Activated T-helper 17 cell treated with anti-CD3 and anti-CD28 coated beads, Interleukin-2, amount 50 U/mL, for 72 hours (primary cell): ENCODE data around the gene TCF12. TPM values are rescaled to one million over a fixed set of nuclear protein-coding genes. Genes with fewer than 3 reads are reported as not detected.

Experiments
- ATAC-seq: fragments of 150-1000 bp; cut with Tn5 transposase; replicated peaks from 2 replicates; pipeline ENCODE4 v1.10.0; 2021; ENCODE audit warnings: mild to moderate bottlenecking, moderate library complexity
- H3K27ac Mint-ChIP-seq: one replicate; pipeline ENCODE4 v1.8.0; 2022; ENCODE audit warnings: mixed read lengths
- H3K27me3 Mint-ChIP-seq: one replicate; pipeline ENCODE4 v1.8.0; 2022; ENCODE audit warnings: mixed read lengths
- H3K36me3 Mint-ChIP-seq: one replicate; pipeline ENCODE4 v1.8.0; 2022; ENCODE audit warnings: low read depth, mild to moderate bottlenecking, mixed read lengths
- H3K4me1 Mint-ChIP-seq: one replicate; pipeline ENCODE4 v1.8.0; 2022; ENCODE audit warnings: mixed read lengths
- H3K4me3 Mint-ChIP-seq: one replicate; pipeline ENCODE4 v1.8.0; 2022; ENCODE audit warnings: mild to moderate bottlenecking, mixed read lengths
- H3K9me3 Mint-ChIP-seq: one replicate; pipeline ENCODE4 v1.8.0; 2022; ENCODE audit warnings: mixed read lengths
- total RNA-seq, 2 donors: library from RNA; stranded (reverse); gene quantifications; one replicate each; pipeline ENCODE4 v1.2.3, GENCODE V29; 2022

TCF12 gene
- total RNA-seq, 2 donors from 2014 or later = 48.3 to 74.2 TPM

DNA sequence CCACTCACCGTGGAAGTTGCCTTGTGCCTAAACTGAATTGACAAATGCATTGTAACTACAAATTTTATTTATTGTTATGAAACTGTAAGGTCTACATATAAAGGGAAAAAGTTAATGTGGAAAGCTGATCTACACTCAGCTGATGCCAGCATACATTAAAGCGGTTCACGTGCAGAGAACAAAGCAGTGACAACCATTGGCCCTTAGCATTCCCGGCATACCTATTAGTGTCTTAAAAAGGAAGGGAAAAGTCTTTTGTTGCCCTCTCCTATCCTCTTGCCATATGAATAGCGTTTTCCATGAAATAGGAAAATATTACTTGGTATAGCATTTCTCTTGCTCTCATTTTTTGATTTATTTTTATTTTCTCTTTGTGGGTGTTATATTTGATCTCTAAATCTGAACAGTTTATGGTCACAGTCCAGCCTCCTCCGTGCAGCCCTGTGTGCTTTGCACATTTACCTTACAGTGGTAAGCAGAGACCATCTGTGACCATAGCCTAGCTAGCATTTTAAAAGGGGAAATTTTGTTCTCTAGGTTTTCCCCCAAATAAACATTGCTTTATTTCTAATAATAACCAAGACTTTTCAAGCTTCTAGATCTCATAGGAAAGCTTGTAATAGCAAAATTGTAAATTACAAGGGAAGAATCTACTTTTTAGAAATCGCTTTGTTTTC lies 368.1 kb downstream of the TCF12 start:
- no peak for ATAC-seq
- Mint-ChIP-seq H3K36me3 (peaks cover 93% of the 10 kb centered on the region), H3K9me3 (peaks cover 3% of the 10 kb centered on the region), H3K27me3 (no peaks in the 10 kb centered on the region), H3K4me1 (no peaks in the 10 kb centered on the region), H3K4me3 (no peak overlapping the region), H3K27ac (no peak overlapping the region)

GRCh38 chr15:57287123-57287521 lies 368.7 kb downstream of the TCF12 start:
- no peaks in the 10 kb centered on the region for H3K4me1 Mint-ChIP-seq
- H3K27ac Mint-ChIP-seq = no peak overlapping the region
- ATAC-seq = no peak
- H3K9me3 Mint-ChIP-seq = peaks cover 3% of the 10 kb centered on the region
- no peaks in the 10 kb centered on the region for H3K27me3 Mint-ChIP-seq
- no peak overlapping the region for H3K4me3 Mint-ChIP-seq
- peaks cover 94% of the 10 kb centered on the region for H3K36me3 Mint-ChIP-seq

GRCh38 chr15:57288926-57289580 lies 370.6 kb downstream of the TCF12 start:
- ATAC-seq = no peak
- Mint-ChIP-seq H3K4me3 (no peak overlapping the region), H3K27ac (no peak overlapping the region), H3K36me3 (peaks cover 76% of the 10 kb centered on the region), H3K27me3 (no peaks in the 10 kb centered on the region), H3K4me1 (no peaks in the 10 kb centered on the region), H3K9me3 (peaks cover 3% of the 10 kb centered on the region)

DNA sequence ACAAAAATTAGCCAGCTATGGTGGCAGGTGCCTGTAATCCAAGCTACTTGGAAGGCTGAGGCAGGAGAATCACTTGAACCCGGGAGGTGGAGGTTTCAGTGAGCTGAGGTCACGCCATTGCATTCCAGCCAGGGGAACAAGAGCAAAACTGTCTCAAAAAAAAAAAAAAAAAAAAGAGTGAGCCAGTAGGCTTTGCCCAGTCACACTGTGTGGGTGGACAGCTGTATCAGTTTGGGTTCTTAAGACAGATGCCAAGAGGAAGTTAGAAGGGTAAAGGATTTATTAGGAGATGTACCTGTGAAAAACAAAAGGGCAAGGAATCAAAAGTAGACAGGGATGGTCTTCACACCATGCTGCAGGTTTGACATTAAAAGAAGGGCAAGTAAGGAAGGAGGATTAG lies 371.7 kb downstream of the TCF12 start:
- no peak overlapping the region for H3K4me3 Mint-ChIP-seq
- peaks cover 66% of the 10 kb centered on the region for H3K36me3 Mint-ChIP-seq
- no peaks in the 10 kb centered on the region for H3K27me3 Mint-ChIP-seq
- peaks cover 3% of the 10 kb centered on the region for H3K9me3 Mint-ChIP-seq
- H3K4me1 Mint-ChIP-seq = no peaks in the 10 kb centered on the region
- H3K27ac Mint-ChIP-seq = peak overlapping the region; percentile 33
- no peak for ATAC-seq

- Mint-ChIP-seq H3K4me1 (no peaks in the 10 kb centered on the region), H3K27ac (no peak overlapping the region), H3K27me3 (no peaks in the 10 kb centered on the region), H3K9me3 (peaks cover 3% of the 10 kb centered on the region), H3K36me3 (peaks cover 62% of the 10 kb centered on the region), H3K4me3 (no peak overlapping the region)
- no peak for ATAC-seq
Observed at GRCh38 chr15:57290826-57291225, 372.4 kb downstream of the TCF12 start.

DNA sequence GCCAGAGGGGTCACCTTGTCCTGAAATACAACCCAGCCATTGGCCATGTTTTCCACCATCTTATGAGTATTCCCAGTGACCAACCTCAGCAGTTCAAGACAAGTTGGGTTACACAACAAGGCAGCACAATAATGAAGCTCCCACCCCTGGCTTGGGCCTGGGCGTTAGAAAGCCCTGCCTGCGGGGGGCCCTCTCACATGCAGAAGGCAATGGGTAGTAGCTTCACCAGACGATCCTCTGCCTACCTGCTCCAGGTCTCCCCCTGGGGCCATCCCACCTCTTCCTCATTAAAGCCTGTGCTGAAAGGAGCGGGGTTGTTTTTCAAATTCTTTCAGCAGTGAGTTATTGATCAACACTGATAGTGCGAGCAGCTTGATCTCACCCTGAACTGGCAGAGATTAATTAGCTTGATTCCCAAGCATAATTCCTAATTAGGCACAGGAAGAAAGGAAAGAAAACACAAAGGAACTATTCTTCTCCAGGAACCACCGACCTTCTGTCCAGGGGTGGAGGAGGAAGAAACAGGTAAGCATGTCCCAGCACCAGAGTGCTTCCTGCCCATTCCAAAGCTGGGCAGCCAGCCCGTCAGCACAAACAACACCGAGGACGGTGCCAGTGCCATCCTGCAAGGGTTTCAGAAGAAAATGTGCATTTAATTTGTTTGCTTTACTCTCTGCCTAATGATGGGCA lies 378.2 kb downstream of the TCF12 start:
- no peaks in the 10 kb centered on the region for H3K27me3 Mint-ChIP-seq
- H3K4me1 Mint-ChIP-seq = no peaks in the 10 kb centered on the region
- no peak overlapping the region for H3K4me3 Mint-ChIP-seq
- H3K36me3 Mint-ChIP-seq = peaks cover 7% of the 10 kb centered on the region
- no peaks in the 10 kb centered on the region for H3K9me3 Mint-ChIP-seq
- no peak overlapping the region for H3K27ac Mint-ChIP-seq
- ATAC-seq = no peak

DNA sequence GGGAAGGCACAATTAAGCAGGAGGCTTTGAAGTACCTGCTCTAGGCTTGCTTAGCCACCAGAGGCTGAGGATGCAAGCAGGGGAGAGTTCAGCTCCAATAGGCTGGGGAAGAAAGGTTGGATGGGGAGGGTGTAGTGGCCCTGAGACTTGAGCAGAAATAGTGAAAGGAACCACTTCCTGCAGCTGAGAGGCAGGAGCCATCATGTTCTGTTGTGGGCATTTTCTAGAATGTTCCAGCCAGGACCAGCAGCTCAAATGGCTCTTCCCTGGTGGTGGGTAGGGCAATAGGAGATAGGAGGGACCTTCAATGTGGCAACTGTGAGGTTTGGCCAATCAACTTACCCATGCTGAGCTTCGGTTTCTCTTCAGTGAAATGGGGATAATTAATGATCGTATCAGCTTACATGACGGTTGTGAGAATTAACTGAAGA lies 378.7 kb downstream of the TCF12 start:
- H3K27me3 Mint-ChIP-seq = no peaks in the 10 kb centered on the region
- peaks cover under 1% of the 10 kb centered on the region for H3K36me3 Mint-ChIP-seq
- no peaks in the 10 kb centered on the region for H3K4me1 Mint-ChIP-seq
- ATAC-seq = no peak
- no peak overlapping the region for H3K27ac Mint-ChIP-seq
- no peak overlapping the region for H3K4me3 Mint-ChIP-seq
- no peaks in the 10 kb centered on the region for H3K9me3 Mint-ChIP-seq

DNA sequence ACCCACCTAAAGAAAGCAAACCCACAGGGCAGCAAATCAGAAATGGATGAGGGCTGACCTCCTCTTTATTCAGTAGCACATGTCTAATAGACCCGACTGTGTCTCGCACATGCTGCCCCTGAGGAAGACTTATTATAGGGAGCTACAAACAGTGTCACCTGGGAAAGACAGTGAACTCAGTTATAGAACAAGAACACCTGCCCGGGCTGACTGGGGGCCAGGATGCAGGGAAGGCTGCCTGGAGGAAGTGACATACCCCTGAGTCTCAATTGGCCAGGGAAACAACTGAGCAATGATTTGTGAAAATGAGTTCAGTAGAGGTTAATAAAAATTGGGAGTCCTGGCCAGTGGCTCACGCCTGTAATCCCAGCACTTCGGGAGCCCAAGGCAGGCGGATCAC lies 379.2 kb downstream of the TCF12 start:
- Mint-ChIP-seq H3K4me3 (no peak overlapping the region), H3K27me3 (no peaks in the 10 kb centered on the region), H3K36me3 (no peaks in the 10 kb centered on the region), H3K9me3 (no peaks in the 10 kb centered on the region), H3K27ac (no peak overlapping the region), H3K4me1 (no peaks in the 10 kb centered on the region)
- no peak for ATAC-seq

DNA sequence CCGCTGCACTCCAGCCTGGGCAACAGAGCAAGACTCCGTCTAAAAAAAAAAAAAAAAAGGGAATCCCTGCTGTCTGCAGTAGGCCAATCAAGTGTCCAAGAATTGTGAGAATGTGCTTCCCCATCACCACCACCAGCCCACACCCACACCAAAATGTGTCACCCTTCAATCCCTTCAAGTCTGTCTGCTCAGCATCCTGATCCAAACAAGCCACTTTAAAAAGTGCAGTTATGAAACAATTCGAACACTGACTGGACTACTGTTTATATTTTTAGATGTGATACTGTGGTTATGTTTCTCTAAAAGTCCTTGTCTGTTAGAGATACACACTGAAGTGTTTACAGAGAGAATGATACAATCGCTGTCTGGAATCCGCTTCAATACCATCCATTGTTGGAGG lies 379.8 kb downstream of the TCF12 start:
- ATAC-seq = no peak
- Mint-ChIP-seq H3K27me3 (no peaks in the 10 kb centered on the region), H3K4me1 (no peaks in the 10 kb centered on the region), H3K36me3 (no peaks in the 10 kb centered on the region), H3K27ac (no peak overlapping the region), H3K4me3 (no peak overlapping the region), H3K9me3 (no peaks in the 10 kb centered on the region)

DNA sequence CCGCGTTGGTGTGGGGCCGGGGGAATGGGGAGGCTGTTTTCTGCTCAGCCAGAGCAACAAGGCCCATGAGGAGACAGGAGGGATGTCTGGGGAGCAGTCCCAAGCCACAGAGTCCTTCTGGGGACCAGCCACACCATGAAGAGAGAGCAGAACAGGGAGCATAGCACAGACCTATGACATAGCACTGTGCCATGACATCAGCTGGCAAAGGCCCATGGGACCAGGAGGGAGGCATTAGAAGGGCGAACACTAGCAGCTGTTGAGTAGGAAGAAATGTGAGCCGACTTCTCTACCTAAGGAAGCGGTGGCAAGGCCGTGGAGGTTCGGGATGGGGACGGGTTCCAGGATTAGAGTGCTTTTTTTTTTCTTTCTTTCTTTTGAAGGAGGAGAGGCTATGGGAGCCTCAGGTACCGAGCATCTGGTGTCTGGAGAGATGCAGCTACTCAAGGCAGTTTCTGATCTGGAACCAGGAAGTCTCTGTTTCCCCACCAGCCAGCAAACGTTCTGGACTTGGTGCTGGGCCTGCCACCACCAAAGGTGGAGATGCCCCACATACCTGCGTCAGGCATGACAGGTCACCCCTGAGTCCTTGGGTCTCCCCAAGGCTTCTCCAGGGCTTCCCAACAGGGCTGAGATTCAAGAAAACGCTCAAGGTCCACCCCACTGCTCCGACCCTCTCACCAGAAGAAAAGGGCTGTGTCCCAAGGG lies 380.6 kb downstream of the TCF12 start:
- no peaks in the 10 kb centered on the region for H3K36me3 Mint-ChIP-seq
- no peak overlapping the region for H3K4me3 Mint-ChIP-seq
- ATAC-seq = no peak
- H3K9me3 Mint-ChIP-seq = no peaks in the 10 kb centered on the region
- H3K4me1 Mint-ChIP-seq = no peaks in the 10 kb centered on the region
- H3K27ac Mint-ChIP-seq = no peak overlapping the region
- H3K27me3 Mint-ChIP-seq = no peaks in the 10 kb centered on the region

- Mint-ChIP-seq H3K4me1 (no peaks in the 10 kb centered on the region), H3K27ac (no peak overlapping the region), H3K36me3 (no peaks in the 10 kb centered on the region), H3K9me3 (no peaks in the 10 kb centered on the region), H3K27me3 (no peaks in the 10 kb centered on the region), H3K4me3 (no peak overlapping the region)
- no peak for ATAC-seq
Observed at GRCh38 chr15:57301307-57301706, 382.9 kb downstream of the TCF12 start.

DNA sequence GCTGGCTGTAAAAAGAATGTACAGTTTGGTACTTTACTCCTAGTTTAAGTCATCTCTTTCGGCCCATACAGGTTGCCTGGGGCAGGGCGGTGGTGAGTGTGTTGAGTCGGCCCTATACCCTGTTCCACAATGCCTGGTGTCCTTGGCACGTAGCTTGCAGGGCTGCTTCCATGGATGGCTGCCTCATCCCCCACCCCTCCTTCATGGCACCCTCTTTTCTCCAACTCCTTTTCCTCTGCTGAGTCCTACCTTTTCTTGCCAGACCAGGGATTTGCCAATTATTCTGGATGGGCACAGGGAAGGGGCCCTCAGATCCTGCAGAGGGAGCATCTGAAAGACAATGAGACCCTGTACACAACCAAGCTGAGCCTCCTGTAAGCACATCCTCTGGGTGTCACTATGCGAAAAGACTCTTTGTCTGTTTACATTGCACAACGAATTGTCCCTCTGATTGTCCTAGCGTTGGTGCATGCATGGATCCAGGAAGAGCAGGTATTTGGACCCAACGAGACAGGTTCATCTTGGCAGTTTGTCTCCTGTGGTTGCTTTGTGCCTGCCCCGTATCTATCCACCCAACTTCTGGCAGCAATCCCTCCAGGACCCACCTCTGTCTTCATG lies 384.3 kb downstream of the TCF12 start:
- Mint-ChIP-seq H3K36me3 (no peaks in the 10 kb centered on the region), H3K27me3 (no peaks in the 10 kb centered on the region), H3K4me3 (no peak overlapping the region), H3K4me1 (no peaks in the 10 kb centered on the region), H3K27ac (no peak overlapping the region), H3K9me3 (no peaks in the 10 kb centered on the region)
- ATAC-seq = no peak

DNA sequence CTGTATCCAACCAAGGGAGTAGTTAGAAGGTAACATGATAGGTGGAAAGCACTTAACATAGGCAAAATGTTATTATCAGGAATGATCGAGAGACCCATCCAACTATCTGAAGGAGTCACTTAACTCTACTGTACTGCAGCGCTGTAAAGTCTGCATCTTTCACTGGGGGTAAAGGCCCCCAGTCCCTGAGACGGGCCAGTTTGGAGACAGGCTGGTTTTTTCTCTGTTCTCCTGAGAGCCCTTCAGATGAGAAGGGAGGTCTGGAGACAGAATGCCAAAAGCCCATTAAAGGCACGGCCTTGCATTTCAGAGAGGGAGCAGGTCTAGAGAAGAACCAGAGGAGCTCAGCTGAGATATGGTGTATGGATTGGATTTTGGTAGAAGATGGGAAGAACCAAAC lies 386.6 kb downstream of the TCF12 start:
- Mint-ChIP-seq H3K4me3 (no peak overlapping the region), H3K9me3 (no peaks in the 10 kb centered on the region), H3K27me3 (peaks cover 2% of the 10 kb centered on the region), H3K27ac (no peak overlapping the region), H3K36me3 (no peaks in the 10 kb centered on the region), H3K4me1 (no peaks in the 10 kb centered on the region)
- no peak for ATAC-seq

DNA sequence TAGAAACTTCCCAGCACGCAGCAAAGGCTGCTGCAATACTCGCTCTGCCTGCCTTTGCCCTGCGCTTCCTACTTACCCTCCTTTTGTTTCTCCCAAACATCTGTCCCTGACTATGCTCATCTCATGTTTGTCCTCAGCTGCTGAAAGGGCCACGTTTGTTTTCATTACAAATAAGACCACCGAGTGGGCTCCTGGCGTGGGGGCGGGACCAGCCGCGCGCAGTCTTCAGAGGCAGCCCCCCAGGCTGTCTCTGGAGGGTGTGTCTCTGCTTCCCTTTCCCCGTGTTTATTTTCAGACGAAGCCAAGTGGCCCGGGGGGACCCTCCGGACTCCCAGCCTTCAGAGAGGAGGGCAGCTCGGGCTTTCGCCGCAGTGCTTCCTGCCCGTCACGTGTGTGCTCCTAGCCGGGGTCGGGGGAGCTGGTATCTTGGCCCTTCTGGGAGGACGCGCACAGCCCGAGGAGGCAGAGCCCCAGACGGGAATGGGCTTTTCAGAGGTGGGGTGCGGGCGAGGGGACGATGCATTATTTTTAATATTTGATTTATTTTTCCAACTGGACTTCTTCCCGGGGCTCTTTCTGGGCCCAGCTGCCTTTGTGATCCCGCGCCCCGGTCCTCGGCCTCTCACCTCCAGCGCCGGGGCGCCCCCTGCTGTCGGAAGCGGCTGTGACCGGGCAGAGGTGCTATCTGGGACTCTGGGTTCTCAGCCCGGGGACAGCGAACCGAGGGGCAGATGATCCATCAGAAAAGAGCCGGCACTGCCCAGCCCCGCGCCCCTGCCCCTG lies 387.9 kb downstream of the TCF12 start:
- Mint-ChIP-seq H3K36me3 (no peaks in the 10 kb centered on the region), H3K4me3 (peak overlapping the region; percentile 46), H3K4me1 (no peaks in the 10 kb centered on the region), H3K27me3 (peaks cover 6% of the 10 kb centered on the region), H3K27ac (no peak overlapping the region), H3K9me3 (no peaks in the 10 kb centered on the region)
- ATAC-seq = peak; percentile 90
